Renal cortex interstitium (tissue), 11 donors: Measurements from ENCODE around the gene ELOVL1. TPM values are rescaled to one million over a fixed set of nuclear protein-coding genes. Genes with fewer than 3 reads are reported as not detected.
A peak's percentile ranks its signal among the peaks of the same experiment; 100 is the strongest.

Experiments
- DNase-seq, 11 donors: peaks; one replicate each; pipeline ENCODE4 v3.0.0-alpha.2; 2013; ENCODE audit warnings: low read depth in 9 of 11, low spot score in 4 of 11; ENCODE audit errors: extremely low read depth in 1 of 11
- polyA plus RNA-seq, 3 donors: library from polyadenylated mRNA; unstranded; fragments of 120-200 nt; gene quantifications; one replicate each; pipeline ENCODE4 v1.2.1, GENCODE V29; 2013; ENCODE audit not compliant: insufficient read length in 3 of 3

ELOVL1 gene
- polyA plus RNA-seq, 3 donors = 75.3 to 83.9 (median 77.6) TPM

GRCh38 chr1:43348343-43348808, 19.4 kb downstream of the ELOVL1 start:
- DNase-seq = peak in 2 of 11 donors; percentile 12 to 25

DNA sequence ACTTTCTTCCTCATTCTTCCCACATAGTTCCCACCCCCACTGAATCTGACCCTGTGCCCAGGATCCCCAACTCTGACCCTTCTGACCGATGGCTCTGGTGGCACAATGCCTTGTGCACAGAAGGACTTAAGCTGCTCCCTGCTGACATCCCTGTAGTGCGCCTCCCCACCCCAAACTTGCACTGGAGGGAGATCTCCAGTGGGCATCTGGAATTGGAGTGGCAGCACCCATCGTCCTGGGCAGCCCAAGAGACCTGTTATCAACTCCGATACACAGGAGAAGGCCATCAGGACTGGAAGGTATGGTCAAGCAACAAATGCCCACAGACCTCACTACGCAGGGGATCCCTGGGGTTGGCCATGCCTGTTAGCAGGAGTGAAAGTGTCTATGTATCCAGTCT, 21.2 kb downstream of the ELOVL1 start:
- DNase-seq = no peak

DNA sequence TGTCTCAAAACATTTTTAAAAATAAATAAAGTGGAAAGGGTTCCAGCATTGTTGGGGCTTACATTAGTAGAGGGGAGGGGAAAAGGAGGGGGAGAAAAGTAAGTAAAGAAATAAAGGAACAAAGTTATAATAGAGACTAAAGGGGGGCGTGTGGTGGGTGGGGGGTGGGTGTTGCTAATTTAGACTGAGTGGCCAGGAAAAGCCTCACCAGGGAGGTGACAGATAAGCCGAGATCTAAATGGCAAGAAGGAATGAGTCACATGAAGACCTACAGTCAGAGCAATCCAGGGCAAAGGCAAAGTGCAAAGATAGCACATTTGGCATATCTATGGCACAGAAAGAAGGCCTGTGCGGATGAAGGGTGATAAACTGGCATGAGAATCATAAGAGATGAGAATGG, 22.7 kb downstream of the ELOVL1 start:
- DNase-seq = no peak

- no peak for DNase-seq
These were observed 23.5 kb downstream of the ELOVL1 start for GRCh38 chr1:43344267-43344850.

DNA sequence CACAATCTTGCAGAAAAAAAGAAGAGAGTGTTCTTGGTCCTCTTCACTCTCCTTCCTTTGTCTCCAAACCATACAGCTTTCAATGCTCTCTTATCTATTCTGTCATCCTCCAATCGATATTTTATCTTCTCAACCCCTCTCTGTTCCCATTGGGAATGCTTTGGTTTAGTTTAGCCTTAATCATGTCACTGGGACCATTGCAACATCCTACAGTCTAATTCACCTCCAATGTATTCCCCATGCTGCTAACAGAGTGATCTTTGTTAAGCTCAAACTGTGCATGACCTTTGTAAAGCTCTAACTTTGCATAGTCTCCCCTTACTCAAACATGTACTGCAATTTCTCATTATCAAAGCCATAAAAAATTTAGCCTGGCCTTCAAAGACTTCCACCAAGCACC, 27.3 kb downstream of the ELOVL1 start:
- no peak for DNase-seq

DNA sequence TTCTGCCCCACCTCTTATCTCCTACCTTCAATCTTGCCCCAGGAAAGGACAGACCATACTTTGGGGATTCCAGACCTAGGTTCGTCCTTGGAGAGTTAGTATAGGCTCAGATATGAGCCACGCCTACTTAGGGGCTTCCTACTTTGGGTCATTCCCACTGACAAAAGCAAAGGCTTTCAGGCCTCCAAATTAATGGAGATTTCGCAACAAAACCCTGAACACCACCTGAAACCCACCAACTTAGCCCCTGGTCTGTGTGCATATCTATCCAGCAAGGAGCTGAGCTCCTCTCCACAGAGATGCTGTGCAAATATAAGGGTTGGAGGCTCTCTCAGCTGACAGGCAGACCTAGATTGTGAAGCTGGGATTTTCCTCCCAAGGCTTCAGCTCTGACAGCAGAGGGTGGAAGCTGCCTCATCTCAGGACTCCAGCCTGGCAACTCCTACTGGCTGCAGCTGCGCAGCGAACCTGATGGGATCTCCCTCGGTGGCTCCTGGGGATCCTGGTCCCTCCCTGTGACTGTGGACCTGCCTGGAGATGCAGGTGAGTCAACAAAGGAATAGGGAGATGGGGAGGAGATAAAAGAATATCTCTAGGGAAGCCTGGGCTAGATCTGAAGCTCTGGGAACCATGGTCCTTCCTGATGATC, 28.1 kb downstream of the ELOVL1 start:
- DNase-seq = no peak

DNA sequence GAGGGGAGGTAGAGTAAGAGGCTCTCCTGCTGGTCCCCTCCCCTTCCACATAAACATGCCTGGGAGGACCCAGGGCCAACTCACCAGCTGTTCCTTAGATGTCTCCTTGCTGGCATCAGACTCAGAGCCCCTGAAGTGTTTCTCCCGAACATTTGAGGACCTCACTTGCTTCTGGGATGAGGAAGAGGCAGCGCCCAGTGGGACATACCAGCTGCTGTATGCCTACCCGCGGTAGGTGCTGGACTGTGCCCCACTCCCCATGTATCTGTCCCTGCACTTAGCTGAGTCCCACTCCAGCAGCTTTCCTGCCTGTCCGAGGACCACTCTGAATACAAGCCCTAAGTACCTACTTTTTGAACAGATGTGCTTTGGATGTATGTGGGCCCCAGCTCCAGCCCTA, 29.8 kb downstream of the ELOVL1 start:
- no peak for DNase-seq

- DNase-seq = no peak
These were observed 30.2 kb downstream of the ELOVL1 start, which contains the start of gene MPL for GRCh38 chr1:43337588-43337987. TSS of gene MPL (plus strand) at chr1:43337818. CDS start at chr1:43337849, 31 bp downstream.

GRCh38 chr1:43334453-43335205, 33.2 kb downstream of the ELOVL1 start:
- no peak for DNase-seq

DNA sequence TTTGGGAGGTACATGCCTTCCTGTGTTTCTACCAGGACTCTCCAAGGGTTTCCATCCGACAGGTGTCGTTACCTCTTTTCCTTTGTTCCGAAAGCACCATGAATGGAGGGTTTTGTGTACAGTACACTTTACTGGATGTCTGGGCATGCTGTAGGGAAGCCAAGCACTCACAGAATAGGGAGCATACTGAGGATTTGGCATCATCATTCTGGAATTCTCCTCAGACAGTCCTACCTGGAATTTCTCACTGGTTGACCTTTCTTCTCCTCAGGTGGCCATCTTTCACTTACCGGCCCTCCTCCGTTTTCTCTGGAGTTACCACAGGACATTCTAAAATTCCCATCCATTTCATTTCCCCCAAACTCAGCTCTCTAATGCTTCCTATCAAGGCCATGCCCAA, 36.1 kb downstream of the ELOVL1 start:
- DNase-seq = no peak

DNA sequence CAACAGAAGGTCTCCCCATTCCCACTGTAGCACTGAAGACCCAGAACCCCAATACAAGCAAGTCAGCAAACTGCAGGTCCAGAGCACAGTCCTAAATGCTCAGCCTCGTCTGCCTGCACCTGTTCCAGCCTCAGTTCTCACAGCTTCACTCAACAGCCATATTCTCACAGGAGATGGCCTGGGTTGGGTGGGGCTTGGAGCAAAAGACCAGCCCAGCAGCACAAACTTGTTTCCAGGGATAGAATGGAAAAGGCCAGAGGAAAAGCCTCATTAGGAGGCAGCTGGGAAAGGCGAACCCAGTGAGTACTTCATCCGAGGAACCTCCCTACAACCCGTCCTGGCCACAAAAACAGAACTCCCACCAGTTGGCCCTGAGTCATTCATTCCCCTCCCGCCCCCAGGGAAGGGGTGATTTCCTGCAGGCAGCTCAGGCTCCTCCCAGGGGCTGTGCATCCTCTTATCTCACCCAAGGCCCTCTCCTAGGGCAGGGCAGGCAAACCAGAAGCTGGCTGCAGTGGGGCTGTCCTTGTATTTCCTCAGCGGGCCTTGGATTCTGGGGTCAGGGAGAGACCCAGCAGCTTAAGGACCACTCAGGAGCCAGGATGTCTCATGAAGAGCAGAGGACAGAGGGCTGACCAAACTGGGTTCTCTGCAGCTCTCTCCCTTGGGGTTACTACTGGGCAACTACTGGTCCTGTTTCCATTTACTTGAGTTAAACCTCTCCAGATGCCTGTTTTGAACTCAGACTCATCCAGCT, 37.6 kb downstream of the ELOVL1 start:
- peak in 1 of 11 donors; percentile 23 for DNase-seq

GRCh38 chr1:43327549-43328292, 40.1 kb downstream of the ELOVL1 start:
- no peak for DNase-seq

DNA sequence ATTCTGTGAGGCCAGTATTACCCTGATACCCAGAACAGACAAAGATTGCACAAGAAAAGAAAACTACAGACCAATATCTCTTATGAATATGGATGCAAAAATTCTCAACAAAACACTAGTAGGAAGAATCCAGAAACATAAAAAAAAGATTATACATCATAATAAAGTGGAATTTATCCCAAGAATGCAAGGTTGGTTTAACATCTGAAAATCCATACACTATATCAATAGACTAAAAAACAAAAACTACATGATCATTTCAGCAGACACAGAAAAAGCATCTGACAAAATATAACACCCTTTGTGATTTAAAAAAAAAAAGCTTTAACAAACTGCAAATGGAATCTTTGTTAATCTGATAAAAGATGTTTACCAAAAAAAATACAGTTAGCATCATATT, 42.4 kb downstream of the ELOVL1 start:
- DNase-seq = no peak

- no peak for DNase-seq
These were observed 43.0 kb downstream of the ELOVL1 start for GRCh38 chr1:43324810-43325209.

- DNase-seq = no peak
These were observed 45.3 kb downstream of the ELOVL1 start for GRCh38 chr1:43322506-43322905.

- no peak for DNase-seq
These were observed 46.4 kb downstream of the ELOVL1 start for GRCh38 chr1:43321331-43321891.

- DNase-seq = no peak
These were observed 48.0 kb downstream of the ELOVL1 start for GRCh38 chr1:43319766-43320165.

- no peak for DNase-seq
These were observed 48.5 kb downstream of the ELOVL1 start for GRCh38 chr1:43319288-43319687.

- DNase-seq = no peak
These were observed 49.0 kb downstream of the ELOVL1 start for GRCh38 chr1:43318831-43319230.
